ENCODE data around the gene ADK.
"Not testable (repeated sequence)": the region's sequence is repeated elsewhere in the genome, so short reads cannot be mapped to it uniquely, and the experiment has no call there.

Gene ADK

GRCh38 chr10:74213571-74214162 is 62.6 kb downstream of the ADK start:
- TF ChIP-seq CTCF (IDR thresholded peaks at IDR 0.05): peak; percentile 22
- H3K27ac ChIP-seq: no peak overlapping the region
- no peak overlapping the region for H3K4me3 ChIP-seq
- no peak for DNase-seq (ENCODE audit: low spot score)

- not testable (repeated sequence) for DNase-seq (ENCODE audit: low spot score); H3K4me3 ChIP-seq; H3K27ac ChIP-seq
These were observed 66.1 kb downstream of the ADK start for GRCh38 chr10:74217110-74217509.

GRCh38 chr10:74222467-74222866 is 71.4 kb downstream of the ADK start:
- not testable (repeated sequence) for DNase-seq (ENCODE audit: low spot score)

GRCh38 chr10:74223755-74224529 is 72.9 kb downstream of the ADK start:
- no peak overlapping the region for H3K27ac ChIP-seq

More at GRCh38 chr10:74222467-74222866, 71.4 kb downstream of the ADK start:
- H3K27ac ChIP-seq, H3K4me3 ChIP-seq: not testable (repeated sequence)

GRCh38 chr10:74227697-74228424 is 76.8 kb downstream of the ADK start:
- H3K27ac ChIP-seq: no peak overlapping the region

More at GRCh38 chr10:74223755-74224529, 72.9 kb downstream of the ADK start:
- no peak overlapping the region for H3K4me3 ChIP-seq
- no peak for TF ChIP-seq CTCF (IDR thresholded peaks at IDR 0.05)
- no peak for DNase-seq (ENCODE audit: low spot score)

GRCh38 chr10:74231375-74231774 is 80.4 kb downstream of the ADK start:
- DNase-seq (ENCODE audit: low spot score): no peak
- H3K27ac ChIP-seq: no peak overlapping the region
- no peak for TF ChIP-seq CTCF (IDR thresholded peaks at IDR 0.05)
- no peak overlapping the region for H3K4me3 ChIP-seq

More at GRCh38 chr10:74227697-74228424, 76.8 kb downstream of the ADK start:
- no peak overlapping the region for H3K4me3 ChIP-seq
- no peak for DNase-seq (ENCODE audit: low spot score)
- TF ChIP-seq CTCF (IDR thresholded peaks at IDR 0.05): no peak

GRCh38 chr10:74233281-74233680 is 82.3 kb downstream of the ADK start:
- no peak for DNase-seq (ENCODE audit: low spot score)
- Histone ChIP-seq H3K4me3 (no peak overlapping the region), H3K27ac (no peak overlapping the region)
- no peak for TF ChIP-seq CTCF (IDR thresholded peaks at IDR 0.05)

Data from coronary artery (tissue), 2 donors.